Brain microvascular endothelial cell (primary cell): ENCODE results near the gene RPL26.

Experiments used
- DNase-seq: peaks from one replicate; pipeline ENCODE4 v3.0.0-alpha.2; 2020
- H3K27ac ChIP-seq: fragments of 250-450 bp; sonication (Bioruptor Pico); 2 replicates; pipeline ENCODE4 v1.5.1; 2020; ENCODE audit warnings: mild to moderate bottlenecking, moderate library complexity
- H3K27me3 ChIP-seq: fragments of 250-450 bp; sonication (Bioruptor Pico); replicated peaks from 2 replicates; pipeline ENCODE4 v1.5.1; 2020; ENCODE audit warnings: mild to moderate bottlenecking
- H3K36me3 ChIP-seq: fragments of 250-450 bp; sonication (Bioruptor Pico); replicated peaks from 2 replicates; pipeline ENCODE4 v1.5.1; 2020; ENCODE audit warnings: mild to moderate bottlenecking
- H3K4me3 ChIP-seq: 2 replicates; pipeline ENCODE4 v1.5.1; 2011; ENCODE audit warnings: low read depth, mild to moderate bottlenecking, control low read depth, low read length, moderate library complexity
- in situ Hi-C: cut with HindIII; loops from 2 replicates; pipeline ENCODE4 v1.10.0; 2017; ENCODE audit warnings: low sequenced_read_pairs, low pct_ligation_motif_present
- TF ChIP-seq, protein P1 (sequence below): IDR thresholded peaks from 2 replicates; pipeline ENCODE4 v1.5.1; 2011; ENCODE audit warnings: low read depth, mild to moderate bottlenecking, moderate library complexity, low read length, control low read depth, inconsistent platforms; ENCODE audit errors: missing control alignments

The RPL26 gene

DNA sequence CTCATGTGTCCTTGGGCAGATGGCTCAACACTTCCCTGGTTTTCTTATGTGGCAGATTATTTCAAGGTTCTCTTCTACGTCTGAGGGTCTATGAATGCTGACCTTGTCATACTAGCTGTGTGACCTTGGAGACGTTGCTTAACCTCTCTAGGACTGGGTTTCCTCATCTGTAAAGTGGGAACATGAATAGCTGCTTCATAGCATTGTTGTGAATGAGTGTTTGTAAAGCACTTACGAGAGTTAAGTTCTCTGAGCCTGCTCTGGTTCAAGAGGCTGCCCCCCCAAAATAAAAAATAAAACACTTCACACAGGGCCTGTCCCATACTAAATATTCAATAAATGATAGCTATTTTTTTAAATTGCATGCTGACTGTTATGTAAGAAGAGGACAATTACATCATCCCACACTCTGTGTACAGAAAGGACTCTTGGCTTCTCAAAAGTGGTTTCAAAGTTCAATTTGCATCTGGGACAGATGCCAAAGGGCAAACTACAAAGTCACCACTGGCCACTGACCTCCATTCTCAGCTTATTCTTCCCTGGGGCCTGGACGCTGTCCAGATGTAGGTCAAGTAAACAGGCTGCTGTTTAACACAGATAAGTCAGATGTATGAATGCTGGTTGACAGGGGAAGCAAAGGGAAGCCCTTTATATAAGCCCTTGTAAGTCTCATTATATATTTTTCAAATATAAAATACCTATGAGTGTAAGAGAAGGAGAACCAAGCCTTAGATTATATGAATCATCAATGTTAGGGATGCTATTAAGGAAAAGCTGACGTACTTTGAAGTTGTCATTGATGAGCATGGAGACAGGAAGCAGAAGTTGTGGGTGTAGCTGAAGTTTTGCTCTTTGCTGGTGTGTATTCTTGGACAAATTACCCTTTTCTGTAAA, 37.3 kb upstream of the RPL26 start:
- H3K27ac ChIP-seq, result no peak overlapping the region
- DNase-seq, result peak; percentile 29

DNA sequence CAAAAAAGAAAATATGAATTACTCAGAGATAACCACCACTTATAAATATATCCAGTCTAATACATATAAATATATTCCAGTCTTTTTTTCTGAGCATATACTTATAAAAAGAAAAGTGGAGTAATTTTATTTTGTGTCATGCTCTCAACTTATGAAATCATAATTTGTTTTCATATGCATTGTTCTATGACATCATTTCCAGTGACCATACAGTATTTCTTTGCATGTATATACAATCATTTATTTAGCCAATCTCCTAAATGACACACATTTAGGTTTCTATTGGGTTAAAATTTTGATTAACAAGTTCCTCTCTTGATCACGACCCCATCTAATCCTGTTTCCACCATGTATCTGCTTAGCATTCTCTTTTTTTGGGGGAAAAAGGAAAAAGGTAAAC, 36.3 kb upstream of the RPL26 start:
- in situ Hi-C loops, result no loop called here

More for the DNA sequence above, 37.3 kb upstream of the RPL26 start:
- in situ Hi-C loops, result no loop called here
- Histone ChIP-seq H3K27me3 (peaks cover 6% of the 10 kb centered on the region), H3K4me3 (no peak overlapping the region), H3K36me3 (no peaks in the 10 kb centered on the region)
- TF ChIP-seq, protein P1, sequence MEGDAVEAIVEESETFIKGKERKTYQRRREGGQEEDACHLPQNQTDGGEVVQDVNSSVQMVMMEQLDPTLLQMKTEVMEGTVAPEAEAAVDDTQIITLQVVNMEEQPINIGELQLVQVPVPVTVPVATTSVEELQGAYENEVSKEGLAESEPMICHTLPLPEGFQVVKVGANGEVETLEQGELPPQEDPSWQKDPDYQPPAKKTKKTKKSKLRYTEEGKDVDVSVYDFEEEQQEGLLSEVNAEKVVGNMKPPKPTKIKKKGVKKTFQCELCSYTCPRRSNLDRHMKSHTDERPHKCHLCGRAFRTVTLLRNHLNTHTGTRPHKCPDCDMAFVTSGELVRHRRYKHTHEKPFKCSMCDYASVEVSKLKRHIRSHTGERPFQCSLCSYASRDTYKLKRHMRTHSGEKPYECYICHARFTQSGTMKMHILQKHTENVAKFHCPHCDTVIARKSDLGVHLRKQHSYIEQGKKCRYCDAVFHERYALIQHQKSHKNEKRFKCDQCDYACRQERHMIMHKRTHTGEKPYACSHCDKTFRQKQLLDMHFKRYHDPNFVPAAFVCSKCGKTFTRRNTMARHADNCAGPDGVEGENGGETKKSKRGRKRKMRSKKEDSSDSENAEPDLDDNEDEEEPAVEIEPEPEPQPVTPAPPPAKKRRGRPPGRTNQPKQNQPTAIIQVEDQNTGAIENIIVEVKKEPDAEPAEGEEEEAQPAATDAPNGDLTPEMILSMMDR, result no peak

DNA sequence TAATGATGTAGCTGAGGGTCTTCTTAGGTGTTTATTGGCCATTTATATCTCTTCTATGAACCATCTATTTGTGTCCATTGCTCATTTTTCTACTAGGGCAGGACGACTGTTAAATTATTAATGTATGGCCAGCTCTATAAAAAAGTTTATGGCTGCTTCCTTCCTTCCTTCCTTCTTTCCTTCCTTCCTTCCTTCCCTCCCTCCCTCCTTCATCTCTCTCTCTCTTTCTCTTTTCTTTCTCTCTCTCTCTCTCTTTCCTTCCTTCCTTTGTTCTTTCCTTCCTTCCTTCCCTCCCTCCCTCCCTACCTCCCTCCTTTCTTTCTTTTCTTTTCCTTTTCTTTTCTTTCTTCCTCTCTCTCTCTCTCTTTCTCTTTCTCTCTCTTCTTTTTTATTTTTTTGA, 35.5 kb upstream of the RPL26 start:
- DNase-seq, result no peak
- Histone ChIP-seq H3K27me3 (peaks cover 6% of the 10 kb centered on the region), H3K36me3 (no peaks in the 10 kb centered on the region), H3K27ac (no peak overlapping the region), H3K4me3 (no peak overlapping the region)
- in situ Hi-C loops, result no loop called here
- TF ChIP-seq, protein P1, result no peak

More for the DNA sequence above, 36.3 kb upstream of the RPL26 start:
- Histone ChIP-seq H3K36me3 (no peaks in the 10 kb centered on the region), H3K4me3 (no peak overlapping the region), H3K27ac (no peak overlapping the region), H3K27me3 (peaks cover 6% of the 10 kb centered on the region)
- DNase-seq, result no peak
- TF ChIP-seq, protein P1, result no peak

DNA sequence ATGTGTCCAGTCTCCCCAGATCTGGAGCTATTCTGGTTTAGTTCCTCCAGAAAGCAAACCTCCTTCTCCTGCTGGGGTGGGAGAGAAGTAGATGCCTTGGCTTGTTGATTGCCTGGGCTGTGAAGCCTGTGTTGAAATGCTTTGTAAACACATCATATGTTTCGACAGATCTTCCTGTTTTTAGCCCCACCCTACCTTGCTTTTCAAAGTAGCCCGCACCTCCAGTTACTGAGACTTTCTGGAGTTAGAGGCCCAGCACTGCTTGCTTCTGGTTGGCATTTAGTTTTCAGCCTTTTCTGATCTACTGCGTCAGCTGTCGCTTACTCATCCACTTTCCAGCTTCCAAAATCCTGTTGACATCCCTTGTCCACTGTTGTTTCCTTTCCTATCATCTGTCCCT, 34.8 kb upstream of the RPL26 start:
- TF ChIP-seq, protein P1, result no peak
- peaks cover 6% of the 10 kb centered on the region for H3K27me3 ChIP-seq
- H3K36me3 ChIP-seq, result no peaks in the 10 kb centered on the region
- no peak overlapping the region for H3K27ac ChIP-seq
- in situ Hi-C loops, result no loop called here
- no peak overlapping the region for H3K4me3 ChIP-seq
- no peak for DNase-seq

DNA sequence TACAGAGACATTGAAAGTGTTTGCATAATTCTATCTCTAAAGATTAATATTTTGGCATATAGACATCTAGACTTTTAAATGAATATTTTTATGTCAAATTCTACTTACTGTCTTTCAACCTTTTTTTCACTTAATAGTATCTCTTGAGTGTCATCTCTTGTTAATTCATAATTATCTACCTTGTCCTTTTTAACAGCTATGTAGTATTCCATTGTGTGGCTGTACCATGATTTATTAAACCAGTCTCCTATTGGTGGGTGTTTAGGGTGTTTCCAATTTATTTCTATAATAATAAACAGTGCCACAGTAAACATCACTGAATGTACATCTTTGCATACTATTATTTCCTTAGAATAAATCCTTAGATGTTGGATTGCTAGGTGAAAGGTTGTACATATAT, 30.9 kb upstream of the RPL26 start:
- no peak overlapping the region for H3K27ac ChIP-seq
- no peak for DNase-seq
- TF ChIP-seq, protein P1, result no peak
- H3K36me3 ChIP-seq, result no peaks in the 10 kb centered on the region
- in situ Hi-C loops, result no loop called here
- H3K27me3 ChIP-seq, result peaks cover 6% of the 10 kb centered on the region
- no peak overlapping the region for H3K4me3 ChIP-seq

DNA sequence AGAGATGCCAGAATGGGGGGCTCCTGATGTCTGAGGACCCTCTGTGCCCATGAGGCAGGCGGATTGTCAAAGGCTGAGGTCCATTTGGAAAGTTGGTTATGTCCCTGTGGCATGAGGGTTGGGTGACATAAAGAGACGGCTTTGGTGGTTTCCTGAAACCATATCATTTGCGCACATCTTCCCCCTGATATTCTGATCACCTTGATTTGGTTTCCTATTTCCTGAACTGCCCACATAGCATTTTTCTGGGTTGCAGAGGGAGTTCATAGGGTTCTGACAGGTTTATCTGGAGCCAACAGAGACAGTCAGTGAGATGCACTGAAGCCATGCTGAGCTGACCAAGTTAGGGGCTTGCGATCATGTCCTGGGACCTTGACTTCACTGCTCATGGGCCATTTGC, 30.3 kb upstream of the RPL26 start:
- Histone ChIP-seq H3K27ac (no peak overlapping the region), H3K4me3 (no peak overlapping the region), H3K36me3 (no peaks in the 10 kb centered on the region), H3K27me3 (peaks cover 6% of the 10 kb centered on the region)
- in situ Hi-C loops, result no loop called here
- TF ChIP-seq, protein P1, result no peak
- DNase-seq, result no peak
